Esophagus squamous epithelium (tissue), 4 donors: ENCODE data around the gene ADAM23.

Experiments
- POLR2A ChIP-seq, 4 donors: fragments of 450-650 bp; IDR thresholded peaks; one replicate each; pipeline ENCODE4 v1.6.1; 2017; ENCODE audit warnings: antibody characterized with exemption in 4 of 4, mild to moderate bottlenecking in 4 of 4, moderate library complexity in 3 of 4
- TF ChIP-seq, protein P1 (sequence below), 6 experiments: fragments of 450-650 bp in 4 of 6; fragments of 200-600 bp in 2 of 6; sonication (generic) in 2 of 6; IDR thresholded peaks; one replicate each; pipeline ENCODE4 v1.5.1; 2016 to 2019; ENCODE audit warnings: antibody characterized with exemption in 6 of 6, mild to moderate bottlenecking in 4 of 6, moderate library complexity in 4 of 6

DNA sequence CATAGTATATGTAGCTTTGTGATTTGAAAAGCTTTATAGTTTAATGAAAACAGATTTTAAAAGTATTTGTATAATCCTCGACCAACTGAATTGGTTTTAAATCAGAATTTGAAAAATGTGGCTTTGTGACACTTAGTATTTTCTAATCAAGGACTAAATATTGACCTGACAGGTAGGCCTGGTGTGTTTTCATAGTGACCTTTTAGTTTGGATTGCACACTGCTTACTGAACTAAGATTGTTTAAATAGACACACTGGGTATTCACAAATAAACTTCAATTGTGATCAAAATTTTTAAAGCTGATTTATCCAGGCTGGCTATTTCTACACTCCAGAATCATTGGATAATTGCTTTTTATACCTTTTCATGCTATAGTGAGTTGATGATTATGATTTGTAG lies 167.1 kb downstream of the ADAM23 start:
- TF ChIP-seq, protein P1, sequence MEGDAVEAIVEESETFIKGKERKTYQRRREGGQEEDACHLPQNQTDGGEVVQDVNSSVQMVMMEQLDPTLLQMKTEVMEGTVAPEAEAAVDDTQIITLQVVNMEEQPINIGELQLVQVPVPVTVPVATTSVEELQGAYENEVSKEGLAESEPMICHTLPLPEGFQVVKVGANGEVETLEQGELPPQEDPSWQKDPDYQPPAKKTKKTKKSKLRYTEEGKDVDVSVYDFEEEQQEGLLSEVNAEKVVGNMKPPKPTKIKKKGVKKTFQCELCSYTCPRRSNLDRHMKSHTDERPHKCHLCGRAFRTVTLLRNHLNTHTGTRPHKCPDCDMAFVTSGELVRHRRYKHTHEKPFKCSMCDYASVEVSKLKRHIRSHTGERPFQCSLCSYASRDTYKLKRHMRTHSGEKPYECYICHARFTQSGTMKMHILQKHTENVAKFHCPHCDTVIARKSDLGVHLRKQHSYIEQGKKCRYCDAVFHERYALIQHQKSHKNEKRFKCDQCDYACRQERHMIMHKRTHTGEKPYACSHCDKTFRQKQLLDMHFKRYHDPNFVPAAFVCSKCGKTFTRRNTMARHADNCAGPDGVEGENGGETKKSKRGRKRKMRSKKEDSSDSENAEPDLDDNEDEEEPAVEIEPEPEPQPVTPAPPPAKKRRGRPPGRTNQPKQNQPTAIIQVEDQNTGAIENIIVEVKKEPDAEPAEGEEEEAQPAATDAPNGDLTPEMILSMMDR (IDR thresholded peaks at IDR 0.05), result no peak
- no peak for TF ChIP-seq POLR2A (IDR thresholded peaks at IDR 0.05)
